Measurements from ENCODE around the gene LYPD3.
A peak's percentile ranks its signal among the peaks of the same experiment; 100 is the strongest.
"Not testable (repeated sequence)": the region's sequence is repeated elsewhere in the genome, so short reads cannot be mapped to it uniquely, and the experiment has no call there.

The LYPD3 gene

GRCh38 chr19:43465468-43466120, at the start of gene LYPD3:
Gene LYPD3 (minus strand): TSS chr19:43465608. CDS start chr19:43465571, 37 bp downstream.
- DNase-seq, result no peak

DNA sequence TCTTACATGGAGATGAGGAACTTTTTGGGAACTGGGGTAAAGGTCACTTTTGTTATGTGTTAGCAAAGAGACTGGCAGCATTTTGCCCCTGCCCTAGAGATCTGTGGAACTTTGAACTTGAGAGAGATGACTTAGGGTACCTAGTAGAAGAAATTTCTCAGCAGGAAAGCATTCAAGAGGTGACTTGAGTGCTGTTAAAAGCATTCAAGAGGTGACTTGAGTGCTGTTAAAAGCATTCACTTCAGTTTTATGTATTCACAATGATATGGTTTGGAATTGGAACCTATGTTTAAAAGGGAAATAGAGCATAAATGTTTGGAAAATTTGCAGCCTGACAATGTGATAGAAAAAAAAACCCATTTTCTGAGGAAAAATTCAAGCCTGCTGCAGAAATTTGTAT, 47.0 kb upstream of the LYPD3 start:
- DNase-seq, result not testable (repeated sequence)

DNA sequence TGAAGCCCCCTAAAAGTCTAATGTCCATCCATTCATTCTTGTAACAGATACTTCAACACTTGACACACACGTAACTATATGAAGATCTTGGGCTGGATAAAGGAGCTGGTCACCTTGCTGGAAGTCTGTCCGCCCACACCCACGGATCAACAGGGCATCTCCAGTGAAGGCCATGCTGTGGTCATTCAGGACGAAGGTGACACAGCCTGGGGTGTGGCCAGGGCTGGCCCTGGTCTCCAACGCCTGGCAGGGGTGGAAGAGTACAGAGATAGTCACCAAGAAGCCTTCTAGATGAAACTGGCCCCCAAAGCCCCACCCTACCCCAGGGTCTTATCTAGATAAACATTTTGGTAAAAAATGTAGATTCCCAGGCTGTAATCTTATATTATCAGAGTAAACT, 45.9 kb upstream of the LYPD3 start:
- DNase-seq, result no peak

GRCh38 chr19:43510713-43511112, 45.3 kb upstream of the LYPD3 start:
- no peak for DNase-seq

DNA sequence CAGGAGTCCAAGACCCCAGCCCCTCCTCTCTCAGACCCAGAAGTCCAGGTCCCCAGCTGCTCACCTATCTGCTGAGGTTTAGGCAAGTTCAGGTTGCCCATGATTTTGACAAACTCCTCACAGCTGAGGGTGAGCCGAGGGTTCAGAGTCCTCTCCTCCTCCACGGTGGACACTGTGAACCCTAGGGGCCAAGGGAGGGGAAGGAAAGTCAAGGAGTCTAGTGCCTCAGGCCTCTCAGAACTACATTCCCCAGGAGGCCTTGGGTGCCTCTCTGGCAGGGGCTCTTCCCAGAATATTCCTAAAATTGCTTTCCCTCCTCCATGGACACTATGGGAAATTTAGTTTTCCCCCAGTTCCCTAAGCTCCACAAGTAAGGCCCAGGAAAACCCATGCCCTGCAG, 42.5 kb upstream of the LYPD3 start:
- no peak for DNase-seq

DNA sequence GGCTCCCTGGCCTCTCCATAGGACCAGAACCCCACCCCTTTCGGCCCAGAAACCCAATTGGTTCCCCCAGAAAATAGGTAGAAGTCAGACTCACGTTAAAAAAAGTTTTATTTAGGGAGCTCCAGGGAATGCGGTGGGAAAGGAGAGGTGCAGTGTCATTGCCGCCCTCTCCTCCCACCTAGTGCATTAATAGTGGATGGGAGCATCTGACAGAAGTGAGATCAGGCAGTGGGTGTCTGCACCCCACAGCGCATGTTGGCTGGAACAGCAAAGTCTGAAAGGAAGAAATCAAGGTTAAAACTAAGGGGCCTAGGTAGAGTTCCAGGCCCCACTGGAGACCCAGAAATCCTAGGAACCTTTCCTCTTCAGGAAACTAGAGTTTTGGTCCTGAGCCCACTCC, 41.2 kb upstream of the LYPD3 start:
- no peak for DNase-seq

GRCh38 chr19:43505941-43506340, 40.5 kb upstream of the LYPD3 start:
- DNase-seq, result no peak

GRCh38 chr19:43505186-43505456, 39.7 kb upstream of the LYPD3 start:
- DNase-seq, result no peak

DNA sequence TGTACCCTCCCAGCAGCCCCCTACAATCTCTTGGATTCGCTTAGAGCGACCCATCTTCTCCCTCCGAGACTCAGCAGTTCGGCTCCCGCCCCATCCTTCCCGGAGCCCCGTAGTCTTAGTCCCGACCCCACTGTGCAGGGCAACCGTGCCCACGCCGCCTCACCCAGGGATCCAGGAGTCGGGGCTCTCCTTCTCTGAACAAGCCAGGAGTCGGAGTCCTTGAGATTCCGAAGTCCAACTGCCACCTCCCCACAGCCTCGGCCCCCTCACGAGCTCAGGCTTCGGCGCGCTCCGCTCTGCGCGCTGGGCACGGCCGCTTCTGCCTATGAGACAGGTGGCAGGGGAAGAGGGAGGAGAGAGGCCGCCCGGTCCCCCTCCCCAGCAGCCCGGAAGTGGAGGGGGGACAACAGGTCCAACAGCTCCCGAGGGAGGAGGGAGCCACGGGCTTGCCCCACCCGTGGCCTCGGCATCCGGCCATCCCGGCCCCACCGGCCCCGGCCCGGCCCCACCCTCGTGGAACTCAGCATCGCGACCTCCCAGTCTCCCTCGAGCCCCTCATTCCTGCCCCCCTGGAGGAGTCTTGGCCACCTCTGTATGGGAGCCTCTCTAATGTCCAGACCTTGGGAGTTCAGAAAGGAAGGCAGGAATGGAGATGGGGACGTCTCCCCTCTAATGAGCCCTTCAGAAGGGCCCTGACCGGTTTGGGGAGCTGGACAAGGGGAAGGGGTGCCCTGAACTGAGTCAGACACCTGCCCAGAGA, 39.2 kb upstream of the LYPD3 start, which contains the start of gene PHLDB3:
Gene PHLDB3 (minus strand): TSS at position 321 of the 760 bp plus-strand sequence. CDS start 628 bp downstream, outside the sequence.
- DNase-seq, result peak; percentile 7

DNA sequence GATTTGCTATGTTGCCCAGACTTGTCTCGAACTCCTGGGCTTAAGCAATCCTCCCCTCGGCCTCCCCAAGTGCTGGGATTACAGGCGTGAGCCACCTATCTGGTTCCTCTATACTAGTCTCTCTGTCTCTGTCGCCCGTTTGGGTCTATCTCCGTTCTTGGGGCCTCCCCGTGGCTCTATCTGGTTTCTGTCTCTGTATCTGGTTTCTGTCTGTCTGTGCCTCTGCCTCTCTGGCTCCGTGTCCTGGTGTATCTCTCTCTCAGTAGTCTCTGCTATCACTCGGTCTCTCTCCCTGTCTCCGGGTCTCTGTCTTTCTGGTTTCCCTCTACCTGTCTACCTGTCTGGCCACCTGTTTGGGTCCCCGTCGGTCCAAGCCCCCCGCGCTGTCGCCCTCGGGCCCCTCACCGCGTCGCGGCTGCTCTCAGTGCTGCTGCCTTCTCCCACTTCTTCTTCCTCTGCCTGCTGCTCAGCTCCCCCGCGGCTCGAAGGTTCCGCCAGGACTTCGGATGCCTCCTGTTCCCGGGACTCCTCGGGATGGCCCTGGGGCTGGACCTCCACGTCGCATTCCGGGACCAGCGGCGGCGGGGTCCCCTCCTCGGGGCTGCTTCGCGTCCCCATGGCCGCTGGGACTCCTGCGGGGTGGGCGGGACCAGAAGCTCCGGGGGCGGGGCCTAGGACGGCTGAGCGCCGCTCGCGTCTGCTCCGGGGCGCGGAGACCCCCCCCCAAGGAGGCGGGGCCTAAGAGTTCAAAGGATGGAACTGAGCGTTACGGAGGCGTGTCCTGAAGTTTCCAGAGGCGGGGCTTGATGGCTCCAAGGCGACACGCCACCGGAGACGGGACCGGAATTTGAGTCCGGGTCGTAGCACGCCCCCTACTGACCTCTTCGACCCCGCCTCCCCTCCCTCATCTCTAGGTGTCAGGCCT, 38.4 kb upstream of the LYPD3 start:
- DNase-seq, result peak; percentile 53

DNA sequence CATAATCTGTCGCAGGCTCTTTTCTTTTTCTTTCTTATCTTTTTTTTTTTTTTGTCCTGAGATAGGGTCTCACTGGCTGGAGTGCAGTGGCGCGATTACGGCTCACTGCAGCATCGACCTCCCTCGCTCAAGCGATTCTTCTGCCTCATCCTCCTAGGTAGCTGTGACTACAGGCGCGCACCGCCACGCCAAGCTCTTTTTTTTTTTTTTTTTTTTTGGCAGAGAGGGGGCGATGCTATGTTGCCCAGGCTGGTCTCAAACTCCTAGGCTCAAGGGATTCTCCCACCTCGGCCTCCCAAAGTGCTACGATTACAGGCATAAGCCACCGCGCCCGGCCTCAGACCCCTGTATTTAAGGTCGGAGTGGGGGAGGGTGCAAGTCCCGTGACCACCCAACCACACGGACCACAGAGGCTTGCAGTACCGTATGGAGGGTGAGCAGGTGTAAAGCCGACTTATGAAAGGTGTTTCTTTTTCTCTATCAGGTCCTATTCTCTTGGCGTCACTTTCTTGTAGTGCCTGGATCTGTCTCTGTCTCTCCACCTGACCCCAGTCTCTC, 37.1 kb upstream of the LYPD3 start:
- DNase-seq, result no peak

DNA sequence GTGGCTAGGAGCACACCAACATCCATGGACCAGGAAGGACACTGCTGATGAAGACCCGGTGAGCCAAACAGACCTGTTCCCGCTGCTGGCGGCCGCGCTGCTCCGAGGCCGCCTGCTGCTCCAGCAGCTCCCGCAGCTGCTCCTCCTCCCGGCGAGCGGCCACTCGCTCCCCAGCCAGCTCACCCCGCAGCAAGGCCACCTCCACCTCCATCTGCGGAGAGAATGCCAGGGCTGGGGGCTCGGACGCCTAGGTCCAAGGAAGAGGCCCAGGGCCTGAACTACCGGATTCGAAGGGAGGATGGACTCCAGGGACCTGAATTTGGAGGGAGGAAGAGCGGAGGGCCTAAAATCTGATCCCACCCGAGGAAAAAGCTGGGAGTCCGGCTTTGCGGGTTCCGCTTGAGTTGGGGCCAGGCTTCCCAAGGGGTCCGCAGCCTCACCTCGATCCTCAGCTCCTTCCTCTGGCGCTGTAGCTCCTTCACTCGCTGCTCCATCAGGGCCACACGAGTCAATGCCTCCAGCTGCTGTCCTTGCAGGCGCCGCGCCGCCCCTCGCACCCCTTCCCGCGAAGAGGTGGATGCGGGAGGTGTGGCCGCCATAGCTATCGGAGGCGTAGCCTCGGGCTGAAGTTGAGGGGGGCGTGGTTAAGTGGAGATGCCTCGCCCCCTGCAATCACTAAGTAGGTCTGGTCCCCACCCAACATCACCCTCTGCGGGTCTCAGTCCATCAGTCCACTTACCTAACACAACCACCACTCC, 36.4 kb upstream of the LYPD3 start:
- DNase-seq, result no peak

GRCh38 chr19:43499042-43499441, 33.6 kb upstream of the LYPD3 start:
- no peak for DNase-seq

GRCh38 chr19:43498233-43498842, 32.9 kb upstream of the LYPD3 start:
- DNase-seq, result no peak

- DNase-seq, result no peak
Observed at GRCh38 chr19:43496960-43497359, 31.6 kb upstream of the LYPD3 start.

DNA sequence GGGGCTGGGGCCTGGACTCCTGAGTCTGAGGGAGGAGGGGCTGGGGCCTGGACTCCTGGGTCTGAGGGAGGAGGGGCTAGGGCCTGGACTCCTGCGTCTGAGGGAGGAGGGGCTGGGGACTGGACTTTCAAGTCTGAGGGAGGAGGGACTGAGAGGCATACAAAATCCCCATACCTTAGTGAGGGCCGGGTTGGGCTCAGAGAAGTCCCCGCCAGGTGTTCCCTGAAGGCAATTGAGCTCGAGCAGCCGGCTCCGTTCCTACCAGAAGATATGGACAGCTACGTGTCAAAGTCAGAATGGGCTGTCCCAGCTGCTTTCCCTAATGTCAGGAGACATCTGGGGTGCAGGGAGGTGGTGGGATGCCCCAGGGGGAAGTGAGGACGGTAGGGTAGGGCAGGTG, 29.7 kb upstream of the LYPD3 start:
- DNase-seq, result no peak

DNA sequence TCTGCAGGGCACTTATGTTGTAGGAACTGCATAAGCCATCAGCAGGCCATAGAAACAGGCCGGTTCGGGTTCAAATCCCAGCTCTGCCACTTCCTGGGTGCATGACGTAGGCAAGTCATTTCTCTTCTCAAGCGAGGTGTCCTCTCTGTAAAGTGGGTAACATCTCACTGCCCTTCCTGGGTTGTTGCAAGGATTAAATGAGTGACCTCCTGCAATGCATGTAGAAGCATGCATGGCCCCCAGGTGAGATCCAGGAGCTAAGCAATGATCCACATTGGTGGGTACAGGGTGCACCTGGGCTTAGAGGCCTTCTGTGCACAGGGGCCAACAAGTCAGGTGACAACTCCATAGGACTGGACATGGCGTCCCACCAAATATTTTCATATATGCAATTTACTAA, 25.4 kb upstream of the LYPD3 start:
- DNase-seq, result no peak

- DNase-seq, result no peak
Observed at GRCh38 chr19:43489979-43490599, 24.7 kb upstream of the LYPD3 start.

DNA sequence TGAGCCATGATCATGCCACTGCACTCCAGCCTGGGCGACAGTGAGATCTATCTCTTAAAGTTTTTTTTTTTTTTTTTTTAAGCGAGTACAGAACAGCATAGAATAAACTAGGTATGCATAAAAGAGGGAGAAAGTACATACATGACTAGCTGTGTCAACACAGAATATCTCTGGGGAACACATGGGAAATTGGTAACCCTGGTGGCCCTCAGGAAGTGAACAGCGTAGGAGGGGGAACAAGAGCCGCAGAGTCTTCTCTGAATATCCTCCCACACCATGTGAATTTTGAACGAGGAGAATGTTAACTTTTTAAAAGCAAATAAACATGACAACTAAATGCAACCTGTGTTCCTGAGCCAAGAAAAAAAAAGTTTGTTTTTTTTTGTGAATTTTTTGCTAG, 23.9 kb upstream of the LYPD3 start:
- DNase-seq, result no peak

DNA sequence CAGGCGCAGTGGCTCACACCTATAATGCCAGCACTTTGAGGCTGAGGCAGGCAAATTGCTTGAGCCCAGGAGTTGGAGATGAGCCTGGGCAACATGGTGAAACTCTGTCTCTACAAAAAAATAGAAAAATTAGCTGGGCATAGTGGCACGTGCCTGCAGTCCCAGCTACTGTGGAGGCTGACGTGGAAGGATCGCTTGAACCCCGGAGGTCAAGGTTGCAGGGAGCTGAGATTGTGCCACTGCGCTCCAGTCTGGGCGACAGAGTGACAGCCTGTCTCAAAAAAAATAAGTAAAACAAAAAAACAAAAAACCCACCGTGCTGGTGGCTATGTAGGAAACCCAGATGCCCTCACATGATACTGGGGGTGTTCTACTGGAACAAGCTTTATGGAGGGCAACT, 22.8 kb upstream of the LYPD3 start:
- DNase-seq, result no peak

- DNase-seq, result no peak
Observed at GRCh38 chr19:43486412-43486811, 21.0 kb upstream of the LYPD3 start.

DNA sequence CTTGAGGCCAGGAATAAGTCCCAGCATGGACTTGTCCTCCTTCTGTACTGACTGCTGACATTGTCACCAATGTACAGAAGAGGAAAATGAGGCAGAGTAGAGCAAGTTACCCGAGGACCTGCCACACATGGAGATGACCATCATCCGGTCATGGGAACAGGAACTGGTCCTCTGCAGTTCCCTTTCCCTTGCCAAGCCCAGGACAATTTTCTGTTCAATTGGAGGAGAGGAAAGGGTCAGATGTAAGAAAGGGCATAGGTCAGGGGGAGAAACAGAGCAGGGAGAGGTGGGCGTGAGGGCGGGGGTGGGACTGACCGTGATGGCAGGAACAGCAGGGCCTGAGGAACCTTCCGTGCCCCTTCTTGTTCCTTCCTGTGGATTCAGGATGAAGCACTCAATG, 20.5 kb upstream of the LYPD3 start:
- DNase-seq, result no peak

Data from NCI-H1092 treated with DMSO at 0.1 percent for 48 hours (cell line).